IMR-90 (cell line): Measurements from ENCODE around the gene TMEM259. TPM values are rescaled to one million over a fixed set of nuclear protein-coding genes. Genes with fewer than 3 reads are reported as not detected.
A peak's percentile ranks its signal among the peaks of the same experiment; 100 is the strongest.

ENCODE experiments used
- ATAC-seq: fragments of 200-7000 bp; cut with Tn5 transposase; 2 replicates; pipeline ENCODE4 v1.9.1; 2020; ENCODE audit warnings: low read depth, mild to moderate bottlenecking, moderate library complexity
- BruUV-seq: library from RNA; stranded (reverse); fragments of 400-500 nt; replicated peaks from 2 replicates; lab custom pipeline; 2021; lab: Mats Ljungman, UMichigan
- CTCF ChIA-PET: fragments of 300-600 bp; formaldehyde crosslinking; extraction: SDS; loops from one replicate; lab custom pipeline; 2021; ENCODE audit warnings: antibody characterized with exemption; lab: Yijun Ruan, JAX
- POLR2A ChIA-PET: fragments of 300-600 bp; sonication (Branson Sonifier 250); formaldehyde crosslinking; loops from one replicate; lab custom pipeline; 2022; ENCODE audit warnings: antibody characterized with exemption; ENCODE audit not compliant: unreplicated experiment; lab: Charles Lee
- DNase-seq: peaks from one replicate; pipeline ENCODE4 v3.0.0; 2013
- H2AFZ ChIP-seq: replicated peaks from 2 replicates; pipeline ENCODE3; 2013; ENCODE audit warnings: low read length, mild to moderate bottlenecking; ENCODE audit not compliant: poor library complexity
- H2AK5ac ChIP-seq: 2 replicates; pipeline ENCODE4 v1.6.1; 2013; ENCODE audit warnings: low read depth, low read length, inconsistent platforms
- H2AK9ac ChIP-seq: replicated peaks from 2 replicates; pipeline ENCODE3; 2013; ENCODE audit warnings: mild to moderate bottlenecking, low read depth, low read length, moderate library complexity; ENCODE audit not compliant: poor library complexity
- H2BK120ac ChIP-seq: 2 replicates; pipeline ENCODE4 v1.6.1; 2013; ENCODE audit warnings: low read depth, low read length, inconsistent platforms
- H2BK15ac ChIP-seq: 3 replicates; pipeline ENCODE4 v1.6.1; 2013; ENCODE audit warnings: low read depth, low read length, inconsistent platforms
- H2BK20ac ChIP-seq: 2 replicates; pipeline ENCODE4 v1.6.1; 2013; ENCODE audit warnings: low read depth, mild to moderate bottlenecking, inconsistent platforms, low read length, moderate library complexity
- H2BK5ac ChIP-seq: 2 replicates; pipeline ENCODE4 v1.6.1; 2013; ENCODE audit warnings: mild to moderate bottlenecking, low read depth, low read length, inconsistent platforms; ENCODE audit not compliant: poor library complexity, severe bottlenecking
- H3K14ac ChIP-seq: replicated peaks from 2 replicates; pipeline ENCODE4 v1.6.1; 2013; ENCODE audit warnings: low read depth, low read length, inconsistent platforms
- H3K18ac ChIP-seq: 2 replicates; pipeline ENCODE4 v1.6.1; 2013; ENCODE audit warnings: low read depth, low read length, control low read depth
- H3K23ac ChIP-seq: 2 replicates; pipeline ENCODE4 v1.6.1; 2013; ENCODE audit warnings: low read depth, low read length, inconsistent platforms
- H3K27ac ChIP-seq: 2 replicates; pipeline ENCODE4 v1.5.1; 2013; ENCODE audit warnings: mild to moderate bottlenecking, control low read depth, low read length; ENCODE audit not compliant: insufficient read depth
- H3K27me3 ChIP-seq: 2 replicates; pipeline ENCODE4 v1.6.1; 2013; ENCODE audit warnings: low read length; ENCODE audit not compliant: control insufficient read depth, insufficient read depth
- H3K36me3 ChIP-seq: 2 replicates; pipeline ENCODE4 v1.6.1; 2013; ENCODE audit warnings: low read length, mixed read lengths; ENCODE audit not compliant: control insufficient read depth, insufficient read depth
- H3K4ac ChIP-seq: 2 replicates; pipeline ENCODE4 v1.6.1; 2013; ENCODE audit warnings: low read depth, low read length, inconsistent platforms
- H3K4me1 ChIP-seq: 2 replicates; pipeline ENCODE4 v1.6.1; 2013; ENCODE audit warnings: low read length, mixed read lengths; ENCODE audit not compliant: control insufficient read depth, insufficient read depth
- H3K4me2 ChIP-seq: 2 replicates; pipeline ENCODE4 v1.6.1; 2013; ENCODE audit warnings: low read depth, mild to moderate bottlenecking, control low read depth, low read length, moderate library complexity
- H3K4me3 ChIP-seq: 2 replicates; pipeline ENCODE4 v1.5.1; 2013; ENCODE audit warnings: low read depth, mild to moderate bottlenecking, control low read depth, low read length, moderate library complexity; ENCODE audit not compliant: insufficient read depth
- H3K56ac ChIP-seq: 2 replicates; pipeline ENCODE4 v1.6.1; 2013; ENCODE audit warnings: low read length, inconsistent platforms; ENCODE audit not compliant: insufficient read depth; ENCODE audit errors: extremely low read depth
- H3K79me1 ChIP-seq, 2 experiments: 2 replicates each; pipeline ENCODE4 v1.6.1; 2013; ENCODE audit warnings: low read length in 2 of 2, inconsistent platforms in 1 of 2, low read depth in 1 of 2
- H3K9ac ChIP-seq: 2 replicates; pipeline ENCODE4 v1.6.1; 2013; ENCODE audit warnings: low read depth, low read length, control low read depth
- H3K9me1 ChIP-seq: 2 replicates; pipeline ENCODE4 v1.6.1; 2013; ENCODE audit warnings: low read length, inconsistent platforms; ENCODE audit not compliant: insufficient read depth
- H3K9me3 ChIP-seq: 2 replicates; pipeline ENCODE4 v1.6.1; 2013; ENCODE audit warnings: low read length; ENCODE audit not compliant: control insufficient read depth, insufficient read depth
- H4K20me1 ChIP-seq: 2 replicates; pipeline ENCODE4 v1.6.1; 2013; ENCODE audit warnings: low read length, inconsistent platforms; ENCODE audit not compliant: insufficient read depth
- H4K5ac ChIP-seq: 2 replicates; pipeline ENCODE4 v1.6.1; 2013; ENCODE audit warnings: mild to moderate bottlenecking, low read depth, low read length, control low read depth
- H4K8ac ChIP-seq, 2 experiments: 2 replicates each; pipeline ENCODE4 v1.6.1; 2013; ENCODE audit warnings: low read depth in 2 of 2, low read length in 2 of 2, control low read depth in 1 of 2, inconsistent platforms in 1 of 2
- H4K91ac ChIP-seq: 2 replicates; pipeline ENCODE4 v1.6.1; 2013; ENCODE audit warnings: low read depth, low read length, inconsistent platforms; ENCODE audit not compliant: insufficient read depth
- BHLHE40 ChIP-seq: fragments of 150-350 bp; IDR thresholded peaks from 2 replicates; pipeline ENCODE4 v1.6.1; 2016; ENCODE audit warnings: mild to moderate bottlenecking, low read depth, low read length
- CEBPB ChIP-seq: IDR thresholded peaks from 2 replicates; pipeline ENCODE4 v1.6.1; 2012; ENCODE audit warnings: low read depth, low read length, improper control_type of control experiment
- CHD1 ChIP-seq: IDR thresholded peaks from 2 replicates; pipeline ENCODE4 v1.6.1; 2012; ENCODE audit warnings: low read depth, low read length, improper control_type of control experiment
- FOS ChIP-seq: fragments of 150-350 bp; IDR thresholded peaks from 2 replicates; pipeline ENCODE4 v1.6.1; 2016; ENCODE audit warnings: low read depth, low read length
- MAFK ChIP-seq: IDR thresholded peaks from 2 replicates; pipeline ENCODE4 v1.6.1; 2012; ENCODE audit warnings: low read depth, low read length, improper control_type of control experiment
- MAZ ChIP-seq: IDR thresholded peaks from 2 replicates; pipeline ENCODE4 v1.6.1; 2012; ENCODE audit warnings: low read depth, mild to moderate bottlenecking, low read length, improper control_type of control experiment, moderate library complexity, borderline replicate concordance
- MXI1 ChIP-seq: IDR thresholded peaks from 2 replicates; pipeline ENCODE4 v1.6.1; 2012; ENCODE audit warnings: low read depth, mild to moderate bottlenecking, low read length, moderate library complexity, borderline replicate concordance
- NFE2L2 ChIP-seq: fragments of 150-350 bp; IDR thresholded peaks from 2 replicates; pipeline ENCODE4 v1.6.1; 2016; ENCODE audit warnings: low read depth, mild to moderate bottlenecking, low read length
- POLR2A ChIP-seq: IDR thresholded peaks from 2 replicates; pipeline ENCODE4 v1.6.1; 2012; ENCODE audit warnings: mild to moderate bottlenecking, low read depth, low read length
- RAD21 ChIP-seq: IDR thresholded peaks from 2 replicates; pipeline ENCODE4 v1.6.1; 2012; ENCODE audit warnings: low read length, improper control_type of control experiment
- RCOR1 ChIP-seq: IDR thresholded peaks from 2 replicates; pipeline ENCODE4 v1.6.1; 2012; ENCODE audit warnings: mild to moderate bottlenecking, low read length, improper control_type of control experiment; ENCODE audit not compliant: insufficient replicate concordance
- RFX5 ChIP-seq: IDR thresholded peaks from 2 replicates; pipeline ENCODE4 v1.8.0; 2012; ENCODE audit warnings: low read depth, mild to moderate bottlenecking, low read length, moderate library complexity
- SMC3 ChIP-seq: fragments of 150-350 bp; IDR thresholded peaks from 2 replicates; pipeline ENCODE4 v1.6.1; 2016; ENCODE audit warnings: low read depth, mild to moderate bottlenecking, antibody characterized with exemption, low read length, moderate library complexity
- USF2 ChIP-seq: fragments of 150-350 bp; IDR thresholded peaks from 2 replicates; pipeline ENCODE4 v1.6.1; 2017; ENCODE audit warnings: mild to moderate bottlenecking, antibody characterized with exemption, low read length, low read depth
- WGBS, 2 experiments: methylation state at CpG; one replicate each; pipeline versions ENCODE4 v1.1.5 to v1.1.7; 2013; ENCODE audit warnings: missing lambda C conversion rate in 2 of 2; ENCODE audit not compliant: insufficient read length in 1 of 2; ENCODE audit errors: extremely low coverage in 2 of 2; 5-methylcytosine and 5-hydroxymethylcytosine counted together
- dilution Hi-C: fragments of 300-500 bp; cut with HindIII; formaldehyde crosslinking; loops from one replicate; pipeline ENCODE4 v1.14.3; 2018; ENCODE audit warnings: low sequenced_read_pairs; ENCODE audit not compliant: unreplicated experiment
- in situ Hi-C: fragments of 300-500 bp; cut with MboI; formaldehyde crosslinking; loops from 3 replicates; pipeline ENCODE4 v1.14.3; 2019; ENCODE audit warnings: low sequenced_read_pairs, inconsistent platforms, mixed read lengths
- intact Hi-C: fragments of 100-400 bp; cut with micrococcal nuclease; formaldehyde crosslinking; loops from 2 replicates; pipeline ENCODE4 v1.10.0; 2022
- polyA plus RNA-seq, 3 experiments: library from polyadenylated mRNA; depleted of rRNA; stranded (reverse); fragments of >200 nt; gene quantifications; 2 replicates each; pipeline ENCODE4 v1.2.3, GENCODE V29; 2012; ENCODE audit warnings: low replicate concordance in 1 of 3
- total RNA-seq: library from RNA; depleted of rRNA; stranded (reverse); fragments of >200 nt; gene quantifications from 2 replicates; pipeline ENCODE4 v1.2.3, GENCODE V29; 2012
- TF ChIP-seq, protein P1 (sequence below): fragments of 150-350 bp; IDR thresholded peaks from 2 replicates; pipeline ENCODE4 v1.6.1; 2016; ENCODE audit warnings: low read depth, mild to moderate bottlenecking, low read length, moderate library complexity, borderline replicate concordance
- TF ChIP-seq, protein P2 (sequence below): conservative IDR thresholded peaks from 2 replicates; pipeline ENCODE4 v1.5.1; 2012; ENCODE audit warnings: mild to moderate bottlenecking, low read depth, low read length, improper control_type of control experiment

TMEM259 gene
- total and polyA plus RNA-seq, 2 of the 4 experiments (the other 2 are of a cell fraction), result 22.6 to 153 TPM

DNA sequence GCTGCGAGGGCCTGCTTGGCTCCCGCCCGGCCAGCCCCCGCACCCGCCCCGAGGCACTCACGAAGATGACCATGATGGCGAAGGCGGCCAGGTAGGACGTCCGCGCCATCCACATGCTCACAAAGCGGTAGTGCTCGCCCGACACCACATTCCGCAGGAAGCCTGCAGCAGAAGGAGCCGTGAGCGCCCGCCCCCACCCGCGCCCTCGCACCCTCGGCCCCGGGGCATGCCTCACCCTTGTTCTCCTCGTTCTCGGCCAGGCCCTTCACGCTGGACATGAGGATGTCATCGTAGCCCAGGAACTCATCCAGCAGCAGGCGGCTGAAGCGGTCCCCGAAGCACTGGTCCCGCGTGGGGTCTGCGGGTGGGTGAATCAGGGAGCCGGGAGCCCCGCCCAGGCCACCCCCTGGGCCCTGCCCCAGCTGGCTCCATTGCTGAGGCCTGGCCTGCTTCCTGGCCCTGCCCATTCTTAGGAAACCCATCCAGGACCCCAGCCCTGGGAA, 9.0 kb downstream of the TMEM259 start:
- Histone ChIP-seq H2BK15ac (no peak overlapping the region), H3K4ac (no peak overlapping the region), H2BK120ac (no peak overlapping the region), H3K18ac (no peak overlapping the region), H2BK5ac (no peak overlapping the region), H2AK9ac (no peak overlapping the region), H3K4me1 (peaks cover 28% of the 10 kb centered on the region), H3K27ac (no peak overlapping the region), H2BK20ac (no peak overlapping the region), H3K36me3 (peaks cover 38% of the 10 kb centered on the region), H4K20me1 (peaks cover 65% of the 10 kb centered on the region), H3K9me3 (no peaks in the 10 kb centered on the region), H3K56ac (no peak overlapping the region), H3K23ac (no peak overlapping the region), H2AFZ (peak overlapping the region; percentile 32), H4K8ac (no peak overlapping the region), H4K91ac (no peak overlapping the region), H3K9ac (no peak overlapping the region), H3K9me1 (peaks cover 7% of the 10 kb centered on the region; the same call in 1 of the 2 replicates), H3K4me2 (no peak overlapping the region), H3K4me3 (no peak overlapping the region), H4K5ac (no peak overlapping the region), H3K14ac (no peak overlapping the region), H3K79me1 (peaks cover 0 to 47% of the 10 kb centered on the region in 2 experiments; a peak in 2 of 4 replicates), H3K27me3 (no peaks in the 10 kb centered on the region), H2AK5ac (no peak overlapping the region)
- ATAC-seq (no peak), DNase-seq (no peak)
- dilution Hi-C loops (no loop called here), intact Hi-C loops (no loop called here), in situ Hi-C loops (no loop called here)
- ChIA-PET CTCF (no interaction called here), POLR2A (no interaction called here)
- no TSS peak for BruUV-seq
- TF ChIP-seq USF2 (no peak), MAFK (no peak), RAD21 (no peak), BHLHE40 (no peak), RFX5 (no peak), RCOR1 (no peak), MAZ (no peak), POLR2A (no peak), FOS (no peak), MXI1 (no peak), NFE2L2 (no peak), CEBPB (no peak), SMC3 (no peak), CHD1 (no peak)
- TF ChIP-seq, protein P1, sequence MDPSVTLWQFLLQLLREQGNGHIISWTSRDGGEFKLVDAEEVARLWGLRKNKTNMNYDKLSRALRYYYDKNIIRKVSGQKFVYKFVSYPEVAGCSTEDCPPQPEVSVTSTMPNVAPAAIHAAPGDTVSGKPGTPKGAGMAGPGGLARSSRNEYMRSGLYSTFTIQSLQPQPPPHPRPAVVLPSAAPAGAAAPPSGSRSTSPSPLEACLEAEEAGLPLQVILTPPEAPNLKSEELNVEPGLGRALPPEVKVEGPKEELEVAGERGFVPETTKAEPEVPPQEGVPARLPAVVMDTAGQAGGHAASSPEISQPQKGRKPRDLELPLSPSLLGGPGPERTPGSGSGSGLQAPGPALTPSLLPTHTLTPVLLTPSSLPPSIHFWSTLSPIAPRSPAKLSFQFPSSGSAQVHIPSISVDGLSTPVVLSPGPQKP, result no peak
- TF ChIP-seq, protein P2, sequence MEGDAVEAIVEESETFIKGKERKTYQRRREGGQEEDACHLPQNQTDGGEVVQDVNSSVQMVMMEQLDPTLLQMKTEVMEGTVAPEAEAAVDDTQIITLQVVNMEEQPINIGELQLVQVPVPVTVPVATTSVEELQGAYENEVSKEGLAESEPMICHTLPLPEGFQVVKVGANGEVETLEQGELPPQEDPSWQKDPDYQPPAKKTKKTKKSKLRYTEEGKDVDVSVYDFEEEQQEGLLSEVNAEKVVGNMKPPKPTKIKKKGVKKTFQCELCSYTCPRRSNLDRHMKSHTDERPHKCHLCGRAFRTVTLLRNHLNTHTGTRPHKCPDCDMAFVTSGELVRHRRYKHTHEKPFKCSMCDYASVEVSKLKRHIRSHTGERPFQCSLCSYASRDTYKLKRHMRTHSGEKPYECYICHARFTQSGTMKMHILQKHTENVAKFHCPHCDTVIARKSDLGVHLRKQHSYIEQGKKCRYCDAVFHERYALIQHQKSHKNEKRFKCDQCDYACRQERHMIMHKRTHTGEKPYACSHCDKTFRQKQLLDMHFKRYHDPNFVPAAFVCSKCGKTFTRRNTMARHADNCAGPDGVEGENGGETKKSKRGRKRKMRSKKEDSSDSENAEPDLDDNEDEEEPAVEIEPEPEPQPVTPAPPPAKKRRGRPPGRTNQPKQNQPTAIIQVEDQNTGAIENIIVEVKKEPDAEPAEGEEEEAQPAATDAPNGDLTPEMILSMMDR, result no peak
- WGBS, 2 experiments, result 94% methylated on average over 29 of the region's 36 CpGs; no CpG with 5 or more reads in 1 of the 2 experiments
